Stomach (tissue), 4 donors: ENCODE measurements around the gene OSTF1.

Experiments used
- CTCF ChIP-seq, 7 experiments: fragments of 450-650 bp in 4 of 7; fragments of 200-600 bp in 3 of 7; sonication (generic) in 3 of 7; IDR thresholded peaks; one replicate each; pipeline ENCODE4 v1.5.1; 2016 to 2019; ENCODE audit warnings: antibody characterized with exemption in 7 of 7, control low read depth in 2 of 7, mild to moderate bottlenecking in 1 of 7
- EP300 ChIP-seq: sonication (generic); formaldehyde crosslinking; IDR thresholded peaks from one replicate; pipeline ENCODE4 v1.6.1; 2017; ENCODE audit warnings: antibody characterized with exemption
- POLR2A ChIP-seq, 4 donors: fragments of 450-650 bp; IDR thresholded peaks; one replicate each; pipeline ENCODE4 v1.6.1; 2016; ENCODE audit warnings: antibody characterized with exemption in 4 of 4, control low read depth in 2 of 4, mild to moderate bottlenecking in 1 of 4, moderate library complexity in 1 of 4
- POLR2AphosphoS5 ChIP-seq, 3 donors: sonication (generic); formaldehyde crosslinking; IDR thresholded peaks; one replicate each; pipeline ENCODE4 v1.6.1; 2016; ENCODE audit warnings: antibody characterized with exemption in 3 of 3

GRCh38 chr9:75081632-75082031 lies 6.7 kb upstream of the OSTF1 start:
- TF ChIP-seq EP300 (no peak), POLR2AphosphoS5 (IDR thresholded peaks at IDR 0.05) (no peak), CTCF (IDR thresholded peaks at IDR 0.05) (no peak), POLR2A (IDR thresholded peaks at IDR 0.05) (no peak)
